Liver (tissue), 9 donors: ENCODE results near the gene MSL2. TPM values are rescaled to one million over a fixed set of nuclear protein-coding genes. Genes with fewer than 3 reads are reported as not detected.

Experiments
- DNase-seq: peaks from one replicate; pipeline ENCODE4 v3.0.0-alpha.2; 2017; ENCODE audit warnings: low spot score
- H3K27ac ChIP-seq, 2 donors: one replicate each; pipeline ENCODE4 v1.7.0; 2013; ENCODE audit warnings: inconsistent platforms in 2 of 2, low read length in 2 of 2, control low read depth in 1 of 2, low read depth in 1 of 2, mild to moderate bottlenecking in 1 of 2
- H3K27me3 ChIP-seq, 4 donors: one replicate each; pipeline versions ENCODE4 v1.6.1 to v1.7.0; 2013; ENCODE audit warnings: low read length in 3 of 4, inconsistent platforms in 1 of 4, mild to moderate bottlenecking in 1 of 4, moderate library complexity in 1 of 4; ENCODE audit not compliant: control insufficient read depth in 4 of 4, insufficient read depth in 4 of 4
- H3K36me3 ChIP-seq, 4 donors: one replicate each; pipeline versions ENCODE4 v1.6.1 to v1.7.0; 2013; ENCODE audit warnings: low read length in 3 of 4, mild to moderate bottlenecking in 3 of 4, low read depth in 1 of 4, moderate library complexity in 1 of 4; ENCODE audit not compliant: control insufficient read depth in 4 of 4, insufficient read depth in 3 of 4
- H3K4me1 ChIP-seq, 4 donors: one replicate each; pipeline versions ENCODE4 v1.6.1 to v1.7.0; 2013; ENCODE audit warnings: low read length in 3 of 4, mild to moderate bottlenecking in 3 of 4, moderate library complexity in 1 of 4; ENCODE audit not compliant: control insufficient read depth in 4 of 4, insufficient read depth in 4 of 4
- H3K4me3 ChIP-seq, 3 donors: one replicate each; pipeline versions ENCODE4 v1.6.1 to v1.7.0; 2013; ENCODE audit warnings: low read length in 3 of 3, control low read depth in 1 of 3, low read depth in 1 of 3, mild to moderate bottlenecking in 1 of 3
- H3K9ac ChIP-seq, 2 donors: one replicate each; pipeline ENCODE4 v1.7.0; 2013; ENCODE audit warnings: low read length in 2 of 2, mild to moderate bottlenecking in 2 of 2, moderate library complexity in 2 of 2, control low read depth in 1 of 2, low read depth in 1 of 2
- H3K9me3 ChIP-seq, 4 donors: one replicate each; pipeline versions ENCODE4 v1.6.1 to v1.7.0; 2013; ENCODE audit warnings: low read length in 3 of 4; ENCODE audit not compliant: control insufficient read depth in 4 of 4
- EGR1 ChIP-seq, 2 donors: IDR thresholded peaks; 2 replicates each; pipeline ENCODE4 v1.6.1; 2016 to 2018; ENCODE audit warnings: antibody characterized with exemption in 2 of 2, low read depth in 2 of 2
- FOXA1 ChIP-seq: IDR thresholded peaks from 2 replicates; pipeline ENCODE4 v1.6.1; 2016; ENCODE audit warnings: antibody characterized with exemption
- FOXA2 ChIP-seq: IDR thresholded peaks from 2 replicates; pipeline ENCODE4 v1.6.1; 2016; ENCODE audit warnings: antibody characterized with exemption
- GABPA ChIP-seq, 2 donors: IDR thresholded peaks in 1 of 2; conservative IDR thresholded peaks in 1 of 2; 2 replicates each; pipeline ENCODE4 v1.6.1; 2016; ENCODE audit warnings: antibody characterized with exemption in 2 of 2, mild to moderate bottlenecking in 1 of 2, moderate library complexity in 1 of 2
- HNF4A ChIP-seq, 2 donors: conservative IDR thresholded peaks; 2 replicates each; pipeline ENCODE4 v1.6.1; 2016; ENCODE audit warnings: antibody characterized with exemption in 2 of 2, mild to moderate bottlenecking in 2 of 2
- HNF4G ChIP-seq: IDR thresholded peaks from 2 replicates; pipeline ENCODE4 v1.6.1; 2016; ENCODE audit warnings: antibody characterized with exemption
- JUND ChIP-seq, 2 donors: IDR thresholded peaks; 2 replicates each; pipeline ENCODE4 v1.6.1; 2016; ENCODE audit warnings: antibody characterized with exemption in 2 of 2
- NR2F2 ChIP-seq: IDR thresholded peaks from 2 replicates; pipeline ENCODE4 v1.6.1; 2016; ENCODE audit warnings: antibody characterized with exemption
- RAD21 ChIP-seq, 2 donors: IDR thresholded peaks; 2 replicates each; pipeline ENCODE4 v1.6.1; 2016; ENCODE audit warnings: antibody characterized with exemption in 2 of 2, mild to moderate bottlenecking in 2 of 2
- SP1 ChIP-seq: IDR thresholded peaks from 2 replicates; pipeline ENCODE4 v1.6.1; 2018; ENCODE audit warnings: antibody characterized with exemption, mild to moderate bottlenecking
- TAF1 ChIP-seq: conservative IDR thresholded peaks from 2 replicates; pipeline ENCODE4 v1.6.1; 2016; ENCODE audit warnings: antibody characterized with exemption, mild to moderate bottlenecking
- YY1 ChIP-seq: IDR thresholded peaks from 2 replicates; pipeline ENCODE4 v1.6.1; 2016; ENCODE audit warnings: antibody characterized with exemption, mild to moderate bottlenecking
- WGBS: extraction: QIAGEN DNeasy Blood & Tissue Kit; methylation state at CpG from one replicate; pipeline ENCODE4 v1.1.7; 2013; 5-methylcytosine and 5-hydroxymethylcytosine counted together
- polyA plus RNA-seq, 2 donors: library from polyadenylated mRNA; stranded (reverse) in 1 of 2; unstranded in 1 of 2; fragments of 200-250 nt in 1 of 2; fragments of >200 nt in 1 of 2; fragmentation: Nextera tagmentation in 1 of 2; extraction: Ambion mirVana in 1 of 2; gene quantifications; one replicate each; pipeline versions ENCODE4 v1.2.1 to v1.2.3, GENCODE V29; 2013 to 2015
- total RNA-seq, 2 donors: library from RNA; depleted of rRNA; stranded (reverse); fragments of >200 nt; gene quantifications; one replicate each; pipeline ENCODE4 v1.2.3, GENCODE V29; 2014
- TF ChIP-seq, protein P1 (sequence below): IDR thresholded peaks from 2 replicates; pipeline ENCODE4 v1.6.1; 2016; ENCODE audit warnings: antibody characterized with exemption
- TF ChIP-seq, protein P2 (sequence below): fragments of 150-350 bp; IDR thresholded peaks from 2 replicates; pipeline ENCODE4 v1.5.1; 2017; ENCODE audit warnings: improper control_type of control experiment, low read depth, low read length; ENCODE audit not compliant: missing input control
- TF ChIP-seq, protein P3 (sequence below): IDR thresholded peaks from 2 replicates; pipeline ENCODE4 v1.6.1; 2016; ENCODE audit warnings: antibody characterized with exemption, mild to moderate bottlenecking
- TF ChIP-seq, protein P4 (sequence below): IDR thresholded peaks from 2 replicates; pipeline ENCODE4 v1.6.1; 2016; ENCODE audit warnings: antibody characterized with exemption
- donor health status: healthy.
- donor health status: healthy.
- donor health status: healthy.
- donor health status: healthy.
- donor health status: healthy.

MSL2 gene
- total and polyA plus RNA-seq, 4 donors, result 2.7 to 18.7 (median 9.1) TPM

DNA sequence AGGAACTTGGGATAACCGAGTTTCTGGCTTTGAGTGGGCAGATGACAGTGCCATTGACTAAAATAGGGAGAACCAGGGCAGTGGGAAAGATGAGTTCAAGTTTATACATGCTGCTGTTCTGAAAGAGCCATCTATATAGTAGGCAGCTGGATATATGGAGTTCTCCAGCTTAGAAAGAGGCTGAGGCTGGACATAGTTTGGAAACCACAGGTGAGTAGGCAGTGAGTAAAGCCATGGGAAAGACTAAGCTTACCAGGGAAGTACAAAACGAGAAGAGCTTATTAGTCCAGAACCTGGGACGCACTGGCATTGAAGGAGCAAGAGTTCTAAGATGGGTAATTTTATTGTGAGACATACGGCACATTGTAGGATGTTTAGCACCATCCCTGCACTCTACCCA lies 54.2 kb downstream of the MSL2 start:
- Histone ChIP-seq H3K36me3 (peaks cover 0 to 3% (median 0%) of the 10 kb centered on the region in 4 donors), H3K27ac (no peak overlapping the region), H3K4me1 (peaks cover 0 to 1% (median 0%) of the 10 kb centered on the region in 4 donors), H3K27me3 (no peaks in the 10 kb centered on the region), H3K9me3 (no peaks in the 10 kb centered on the region), H3K4me3 (no peak overlapping the region), H3K9ac (no peak overlapping the region)
- no peak for DNase-seq
- 93% methylated on average over 4 of the region's 4 CpGs for WGBS
- no peak for TF ChIP-seq SP1

DNA sequence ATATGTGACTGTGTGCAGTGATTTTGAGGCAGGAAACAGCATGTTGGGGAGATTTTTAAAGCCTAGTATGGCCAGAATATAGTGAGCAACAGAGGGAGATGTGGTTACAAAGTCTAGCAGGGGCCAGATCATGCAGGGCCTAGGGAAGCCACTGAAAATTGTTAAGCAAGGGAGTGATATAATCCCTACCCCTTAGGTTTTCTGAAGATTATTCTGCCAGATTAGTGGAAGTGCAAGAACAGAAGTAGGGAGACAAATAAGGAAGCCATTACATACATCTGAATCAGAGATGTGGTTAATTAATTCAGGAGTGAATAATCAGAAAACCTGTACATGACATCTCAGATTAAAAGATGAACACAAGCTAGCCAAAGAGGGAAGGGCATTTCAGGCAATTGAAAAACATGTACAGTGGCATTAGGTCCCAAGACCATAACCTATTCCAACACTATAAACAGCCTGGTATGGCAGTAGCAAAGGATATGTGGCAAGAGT lies 54.8 kb downstream of the MSL2 start:
- no peaks in the 10 kb centered on the region for H3K9me3 ChIP-seq
- no peaks in the 10 kb centered on the region for H3K27me3 ChIP-seq
- peaks cover 0 to 1% (median 0%) of the 10 kb centered on the region in 4 donors for H3K4me1 ChIP-seq
- TF ChIP-seq GABPA (IDR thresholded peaks at IDR 0.05 in 1 of 2, conservative IDR thresholded peaks at IDR 0.05 in 1 of 2) (no peak), HNF4G (no peak)
- TF ChIP-seq, protein P1, sequence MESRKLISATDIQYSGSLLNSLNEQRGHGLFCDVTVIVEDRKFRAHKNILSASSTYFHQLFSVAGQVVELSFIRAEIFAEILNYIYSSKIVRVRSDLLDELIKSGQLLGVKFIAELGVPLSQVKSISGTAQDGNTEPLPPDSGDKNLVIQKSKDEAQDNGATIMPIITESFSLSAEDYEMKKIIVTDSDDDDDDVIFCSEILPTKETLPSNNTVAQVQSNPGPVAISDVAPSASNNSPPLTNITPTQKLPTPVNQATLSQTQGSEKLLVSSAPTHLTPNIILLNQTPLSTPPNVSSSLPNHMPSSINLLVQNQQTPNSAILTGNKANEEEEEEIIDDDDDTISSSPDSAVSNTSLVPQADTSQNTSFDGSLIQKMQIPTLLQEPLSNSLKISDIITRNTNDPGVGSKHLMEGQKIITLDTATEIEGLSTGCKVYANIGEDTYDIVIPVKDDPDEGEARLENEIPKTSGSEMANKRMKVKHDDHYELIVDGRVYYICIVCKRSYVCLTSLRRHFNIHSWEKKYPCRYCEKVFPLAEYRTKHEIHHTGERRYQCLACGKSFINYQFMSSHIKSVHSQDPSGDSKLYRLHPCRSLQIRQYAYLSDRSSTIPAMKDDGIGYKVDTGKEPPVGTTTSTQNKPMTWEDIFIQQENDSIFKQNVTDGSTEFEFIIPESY, result no peak
- TF ChIP-seq, protein P2, sequence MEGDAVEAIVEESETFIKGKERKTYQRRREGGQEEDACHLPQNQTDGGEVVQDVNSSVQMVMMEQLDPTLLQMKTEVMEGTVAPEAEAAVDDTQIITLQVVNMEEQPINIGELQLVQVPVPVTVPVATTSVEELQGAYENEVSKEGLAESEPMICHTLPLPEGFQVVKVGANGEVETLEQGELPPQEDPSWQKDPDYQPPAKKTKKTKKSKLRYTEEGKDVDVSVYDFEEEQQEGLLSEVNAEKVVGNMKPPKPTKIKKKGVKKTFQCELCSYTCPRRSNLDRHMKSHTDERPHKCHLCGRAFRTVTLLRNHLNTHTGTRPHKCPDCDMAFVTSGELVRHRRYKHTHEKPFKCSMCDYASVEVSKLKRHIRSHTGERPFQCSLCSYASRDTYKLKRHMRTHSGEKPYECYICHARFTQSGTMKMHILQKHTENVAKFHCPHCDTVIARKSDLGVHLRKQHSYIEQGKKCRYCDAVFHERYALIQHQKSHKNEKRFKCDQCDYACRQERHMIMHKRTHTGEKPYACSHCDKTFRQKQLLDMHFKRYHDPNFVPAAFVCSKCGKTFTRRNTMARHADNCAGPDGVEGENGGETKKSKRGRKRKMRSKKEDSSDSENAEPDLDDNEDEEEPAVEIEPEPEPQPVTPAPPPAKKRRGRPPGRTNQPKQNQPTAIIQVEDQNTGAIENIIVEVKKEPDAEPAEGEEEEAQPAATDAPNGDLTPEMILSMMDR, result no peak
- H3K36me3 ChIP-seq, result peaks cover 0 to 3% (median 0%) of the 10 kb centered on the region in 4 donors
- no peak for DNase-seq
- H3K9ac ChIP-seq, result no peak overlapping the region
- H3K4me3 ChIP-seq, result no peak overlapping the region
- H3K27ac ChIP-seq, result no peak overlapping the region

DNA sequence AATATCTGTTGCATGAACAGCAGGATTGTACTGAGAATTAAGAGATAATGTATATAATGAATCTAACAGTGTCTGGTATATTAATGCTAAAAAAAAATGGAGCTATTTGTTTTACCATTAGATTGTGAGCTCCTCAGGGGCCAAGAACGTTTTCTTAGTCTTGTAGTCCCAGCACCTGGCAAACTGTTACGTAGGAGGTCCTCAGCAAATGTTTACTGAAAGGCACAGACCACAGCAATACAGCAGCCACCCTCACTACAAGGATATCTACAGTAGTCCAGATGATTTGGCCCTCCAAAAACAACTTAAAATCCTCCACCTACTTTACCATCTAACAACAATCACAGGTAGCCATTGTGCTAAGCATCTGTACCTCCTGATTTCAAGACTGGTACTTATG lies 59.7 kb downstream of the MSL2 start:
- 66% methylated on average over 2 of the region's 2 CpGs for WGBS
- H3K9me3 ChIP-seq, result no peaks in the 10 kb centered on the region
- H3K27me3 ChIP-seq, result no peaks in the 10 kb centered on the region
- no peak overlapping the region for H3K27ac ChIP-seq
- no peak overlapping the region for H3K9ac ChIP-seq
- peaks cover 0 to 7% (median 4%) of the 10 kb centered on the region in 4 donors for H3K4me1 ChIP-seq
- no peak for DNase-seq
- no peak overlapping the region for H3K4me3 ChIP-seq
- H3K36me3 ChIP-seq, result no peaks in the 10 kb centered on the region
- TF ChIP-seq EGR1 (IDR thresholded peaks at IDR 0.05; ENCODE audit: low read depth in 2 of 2) (no peak), SP1 (no peak), YY1 (no peak), JUND (IDR thresholded peaks at IDR 0.05) (no peak), FOXA1 (no peak), NR2F2 (no peak), HNF4A (conservative IDR thresholded peaks at IDR 0.05) (no peak), RAD21 (IDR thresholded peaks at IDR 0.05) (no peak), FOXA2 (no peak), GABPA (IDR thresholded peaks at IDR 0.05 in 1 of 2, conservative IDR thresholded peaks at IDR 0.05 in 1 of 2) (no peak), HNF4G (no peak), TAF1 (no peak)
- TF ChIP-seq, protein P1, result no peak
- TF ChIP-seq, protein P3, sequence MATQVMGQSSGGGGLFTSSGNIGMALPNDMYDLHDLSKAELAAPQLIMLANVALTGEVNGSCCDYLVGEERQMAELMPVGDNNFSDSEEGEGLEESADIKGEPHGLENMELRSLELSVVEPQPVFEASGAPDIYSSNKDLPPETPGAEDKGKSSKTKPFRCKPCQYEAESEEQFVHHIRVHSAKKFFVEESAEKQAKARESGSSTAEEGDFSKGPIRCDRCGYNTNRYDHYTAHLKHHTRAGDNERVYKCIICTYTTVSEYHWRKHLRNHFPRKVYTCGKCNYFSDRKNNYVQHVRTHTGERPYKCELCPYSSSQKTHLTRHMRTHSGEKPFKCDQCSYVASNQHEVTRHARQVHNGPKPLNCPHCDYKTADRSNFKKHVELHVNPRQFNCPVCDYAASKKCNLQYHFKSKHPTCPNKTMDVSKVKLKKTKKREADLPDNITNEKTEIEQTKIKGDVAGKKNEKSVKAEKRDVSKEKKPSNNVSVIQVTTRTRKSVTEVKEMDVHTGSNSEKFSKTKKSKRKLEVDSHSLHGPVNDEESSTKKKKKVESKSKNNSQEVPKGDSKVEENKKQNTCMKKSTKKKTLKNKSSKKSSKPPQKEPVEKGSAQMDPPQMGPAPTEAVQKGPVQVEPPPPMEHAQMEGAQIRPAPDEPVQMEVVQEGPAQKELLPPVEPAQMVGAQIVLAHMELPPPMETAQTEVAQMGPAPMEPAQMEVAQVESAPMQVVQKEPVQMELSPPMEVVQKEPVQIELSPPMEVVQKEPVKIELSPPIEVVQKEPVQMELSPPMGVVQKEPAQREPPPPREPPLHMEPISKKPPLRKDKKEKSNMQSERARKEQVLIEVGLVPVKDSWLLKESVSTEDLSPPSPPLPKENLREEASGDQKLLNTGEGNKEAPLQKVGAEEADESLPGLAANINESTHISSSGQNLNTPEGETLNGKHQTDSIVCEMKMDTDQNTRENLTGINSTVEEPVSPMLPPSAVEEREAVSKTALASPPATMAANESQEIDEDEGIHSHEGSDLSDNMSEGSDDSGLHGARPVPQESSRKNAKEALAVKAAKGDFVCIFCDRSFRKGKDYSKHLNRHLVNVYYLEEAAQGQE, result no peak
- TF ChIP-seq, protein P4, sequence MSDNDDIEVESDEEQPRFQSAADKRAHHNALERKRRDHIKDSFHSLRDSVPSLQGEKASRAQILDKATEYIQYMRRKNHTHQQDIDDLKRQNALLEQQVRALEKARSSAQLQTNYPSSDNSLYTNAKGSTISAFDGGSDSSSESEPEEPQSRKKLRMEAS, result no peak
- TF ChIP-seq, protein P2, result no peak
